Measurements from ENCODE around the gene FARP1. TPM values are rescaled to one million over a fixed set of nuclear protein-coding genes. Genes with fewer than 3 reads are reported as not detected.

FARP1 gene
- total and polyA plus RNA-seq, 2 of the 8 experiments (the other 6 are each of a cell fraction or from before 2014, with no cell fraction given) = 24.7 to 104 TPM

DNA sequence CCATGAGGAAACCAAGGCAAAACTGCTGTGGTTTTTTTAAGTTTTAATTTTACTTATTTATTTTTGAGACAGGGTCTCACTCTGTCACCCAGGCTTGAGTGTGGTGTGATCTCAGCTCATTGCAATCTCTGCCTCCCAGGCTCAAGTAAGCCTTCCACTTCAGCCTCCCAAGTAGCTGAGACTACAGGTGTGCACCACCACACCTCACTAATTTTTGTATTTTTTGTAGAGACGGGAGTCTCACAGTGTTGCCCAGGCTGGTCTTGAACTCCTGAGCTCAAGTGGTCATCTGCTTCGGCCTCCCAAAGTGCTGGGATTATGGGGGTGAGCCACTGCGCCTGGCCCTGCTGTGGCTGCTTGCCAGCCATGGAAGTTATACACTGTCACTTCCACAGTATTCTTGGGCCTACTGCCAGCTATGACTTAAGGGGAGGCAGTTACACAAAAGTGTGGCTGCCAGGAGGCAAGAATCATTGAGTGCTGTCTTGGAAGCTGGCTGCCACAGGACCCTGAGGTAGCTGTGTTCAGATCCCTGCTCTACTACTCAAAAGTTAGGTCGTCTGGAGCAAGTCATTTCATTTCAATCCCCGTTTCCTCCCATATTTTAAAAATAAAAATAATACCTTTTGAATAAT, 12.7 kb downstream of the FARP1 start:
- WGBS, 2 experiments (ENCODE audit: extremely low coverage in 1 of 2, insufficient coverage in 1 of 2, insufficient read length in 1 of 2, insufficient replicate concordance in 2 of 2, low coverage in 1 of 2, low lambda C conversion rate in 2 of 2, missing lambda C conversion rate in 1 of 2) = 90 to 100% methylated on average over 1 to 5 of the region's 5 CpGs
- H3K27ac ChIP-seq (ENCODE audit: low read depth, low read length) = no peak overlapping the region
- FAIRE-seq (no peak), DNase-seq (ENCODE audit: low read depth in 1 of 2, low spot score in 2 of 2) (no peak)
- peaks cover 0 to 80% of the 10 kb centered on the region in 2 experiments; a peak in 3 of 4 replicates for H3K79me2 ChIP-seq (ENCODE audit: control insufficient read depth in 1 of 2, insufficient read depth in 2 of 2, low read length in 2 of 2)
- H2BK120ac ChIP-seq (replicated peaks; ENCODE audit: low read depth, low read length) = no peak overlapping the region
- no peak overlapping the region for H3K23ac ChIP-seq (ENCODE audit: insufficient read length)
- no peak overlapping the region for H3K56ac ChIP-seq (replicated peaks; ENCODE audit: insufficient read length, low read depth, low read length)
- no peak overlapping the region for H4K91ac ChIP-seq (replicated peaks; ENCODE audit: insufficient read length, low read length)
- no peaks in the 10 kb centered on the region for H3K27me3 ChIP-seq (replicated peaks in 1 of 4; ENCODE audit: control insufficient read depth in 3 of 4, extremely low read depth in 1 of 4, insufficient read depth in 3 of 4, low read length in 3 of 4)
- H3K36me3 ChIP-seq (ENCODE audit: control insufficient read depth in 2 of 4, insufficient read depth in 4 of 4, low read length in 3 of 4) = peaks cover 0 to 3% (median 1%) of the 10 kb centered on the region in 4 experiments; a peak in 3 of 8 replicates
- ChIA-PET CTCF (ENCODE audit: partially characterized antibody) (interaction anchor here (0.7 to 2.0 kb wide), 6 partner anchors 10 to 150 kb away, joined by 3 to 5 read pairs (median 3); no protein-coding TSS in a partner anchor), POLR2A (ENCODE audit: partially characterized antibody) (interaction anchor here (0.6 to 0.7 kb wide), 2 partner anchors 98 to 193 kb away, joined by 3 read pairs; no protein-coding TSS in a partner anchor)
- no peak overlapping the region for H2AK5ac ChIP-seq (ENCODE audit: low read depth, low read length)
- no peak overlapping the region for H4K8ac ChIP-seq (ENCODE audit: extremely low read depth, insufficient read depth, low read length)
- peaks cover 7% of the 10 kb centered on the region; the same call in 1 of the 2 replicates for H3K79me1 ChIP-seq (ENCODE audit: low read depth, low read length)
- H3K14ac ChIP-seq (ENCODE audit: insufficient read length) = no peak overlapping the region
- no peak overlapping the region for H4K5ac ChIP-seq (ENCODE audit: insufficient read length, low read depth, low read length)
- H2AFZ ChIP-seq (ENCODE audit: low read length) = no peak overlapping the region
- H2BK20ac ChIP-seq (ENCODE audit: low read length) = no peak overlapping the region
- H3K23me2 ChIP-seq (ENCODE audit: low read depth, low read length) = no peaks in the 10 kb centered on the region
- no peaks in the 10 kb centered on the region for H3K9me3 ChIP-seq (ENCODE audit: insufficient read depth in 2 of 2, low read depth in 1 of 2, low read length in 1 of 2)
- H3K4me3 ChIP-seq (ENCODE audit: extremely low read depth in 1 of 4, insufficient read depth in 2 of 4, low read depth in 3 of 4, low read length in 4 of 4) = no peak overlapping the region
- H2BK5ac ChIP-seq (ENCODE audit: low read depth, low read length) = no peak overlapping the region
- H4K20me1 ChIP-seq (replicated peaks in 1 of 2; ENCODE audit: control insufficient read depth in 1 of 2, insufficient read depth in 2 of 2, low read length in 2 of 2) = peaks cover 0 to 4% of the 10 kb centered on the region in 2 experiments
- H3K4me2 ChIP-seq (ENCODE audit: insufficient read depth in 1 of 2, low read depth in 2 of 2, low read length in 2 of 2) = no peak overlapping the region
- H2BK12ac ChIP-seq (ENCODE audit: low read depth, low read length) = no peak overlapping the region
- no peak overlapping the region for H3K4ac ChIP-seq (replicated peaks; ENCODE audit: insufficient read length, low read depth, low read length)
- no peak overlapping the region for H3K9ac ChIP-seq (replicated peaks in 1 of 4; ENCODE audit: extremely low read depth in 1 of 4, low read depth in 3 of 4, low read length in 3 of 4)
- no peak overlapping the region for H3K18ac ChIP-seq (ENCODE audit: extremely low read depth, low read length)
- H2BK15ac ChIP-seq (ENCODE audit: low read length) = no peak overlapping the region
- peaks cover 3 to 13% (median 8%) of the 10 kb centered on the region in 4 experiments; a peak in 5 of 7 replicates for H3K4me1 ChIP-seq (replicated peaks in 1 of 4; ENCODE audit: control insufficient read depth in 3 of 4, insufficient read depth in 4 of 4, low read length in 3 of 4)
- TF ChIP-seq GTF2F1 (IDR thresholded peaks at IDR 0.05; ENCODE audit: borderline replicate concordance, low read depth, low read length) (no peak), BCL11A (IDR thresholded peaks at IDR 0.05; ENCODE audit: low read depth in 2 of 2, low read length in 2 of 2) (no peak), POU5F1 (IDR thresholded peaks at IDR 0.05; ENCODE audit: low read depth, low read length) (no peak), TAF7 (optimal IDR thresholded peaks at IDR 0.05; ENCODE audit: borderline replicate concordance, low read depth, low read length) (no peak), BACH1 (IDR thresholded peaks at IDR 0.05; ENCODE audit: low read length) (no peak), RNF2 (IDR thresholded peaks at IDR 0.05; ENCODE audit: borderline replicate concordance, low read depth, low read length, missing control alignments, poor library complexity, severe bottlenecking) (no peak), SP1 (IDR thresholded peaks at IDR 0.05; ENCODE audit: low read depth, low read length) (no peak), TEAD4 (IDR thresholded peaks at IDR 0.05; ENCODE audit: low read depth, low read length) (no peak), POLR2AphosphoS5 (IDR thresholded peaks at IDR 0.05; ENCODE audit: low read depth, low read length) (no peak), SIX5 (IDR thresholded peaks at IDR 0.05; ENCODE audit: low read depth, low read length) (no peak)
- TF ChIP-seq, protein P1, sequence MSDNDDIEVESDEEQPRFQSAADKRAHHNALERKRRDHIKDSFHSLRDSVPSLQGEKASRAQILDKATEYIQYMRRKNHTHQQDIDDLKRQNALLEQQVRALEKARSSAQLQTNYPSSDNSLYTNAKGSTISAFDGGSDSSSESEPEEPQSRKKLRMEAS (IDR thresholded peaks at IDR 0.05) = no peak

Measured in H1 (cell line).